Stimulated activated CD8-positive, alpha-beta memory T cell treated with anti-CD3 and anti-CD28 coated beads, Interleukin-2, amount 100 ng/mL, for 48 hours (primary cell): ENCODE data around the gene TFDP2.
"Not testable (repeated sequence)": the region's sequence is repeated elsewhere in the genome, so short reads cannot be mapped to it uniquely, and the experiment has no call there.

Experiments
- DNase-seq, 2 donors: peaks; one replicate each; pipeline ENCODE4 v3.0.0-alpha.2; 2020; ENCODE audit warnings: low read depth in 2 of 2

Gene TFDP2

GRCh38 chr3:141928631-141929270, 220.6 kb downstream of the TFDP2 start:
- no peak for DNase-seq

- DNase-seq, result no peak
Measured at GRCh38 chr3:141926929-141927328, 222.4 kb downstream of the TFDP2 start.

GRCh38 chr3:141925677-141926076, 223.7 kb downstream of the TFDP2 start:
- not testable (repeated sequence) for DNase-seq

GRCh38 chr3:141921316-141921715, 228.0 kb downstream of the TFDP2 start:
- DNase-seq, result no peak

- DNase-seq, result no peak
Measured at GRCh38 chr3:141920701-141921100, 228.6 kb downstream of the TFDP2 start.

- no peak for DNase-seq
Measured at GRCh38 chr3:141915766-141916165, 233.6 kb downstream of the TFDP2 start.

- DNase-seq, result no peak
Measured at GRCh38 chr3:141915016-141915415, 234.3 kb downstream of the TFDP2 start.

- DNase-seq, result no peak
Measured at GRCh38 chr3:141914311-141914710, 235.0 kb downstream of the TFDP2 start.

- DNase-seq, result no peak
Measured at GRCh38 chr3:141913150-141913811, 236.1 kb downstream of the TFDP2 start.

- DNase-seq, result not testable (repeated sequence)
Measured at GRCh38 chr3:141909986-141910385, 239.4 kb downstream of the TFDP2 start.

- DNase-seq, result no peak
Measured at GRCh38 chr3:141909408-141909807, 239.9 kb downstream of the TFDP2 start.

GRCh38 chr3:141905129-141905528, 244.2 kb downstream of the TFDP2 start:
- DNase-seq, result no peak

- DNase-seq, result no peak
Measured at GRCh38 chr3:141904203-141904602, 245.1 kb downstream of the TFDP2 start.

- DNase-seq, result no peak
Measured at GRCh38 chr3:141901914-141902313, 247.4 kb downstream of the TFDP2 start.

GRCh38 chr3:141900343-141900742, 249.0 kb downstream of the TFDP2 start:
- no peak for DNase-seq

GRCh38 chr3:141898908-141899307, 250.4 kb downstream of the TFDP2 start:
- DNase-seq, result no peak

- DNase-seq, result no peak
Measured at GRCh38 chr3:141895731-141896130, 253.6 kb downstream of the TFDP2 start.

GRCh38 chr3:141894524-141895176, 254.7 kb downstream of the TFDP2 start:
- DNase-seq, result no peak
